HEK293 (cell line): ENCODE data around the gene DAP.

Experiments
- CTCF ChIA-PET: fragments of 350-600 bp; formaldehyde crosslinking; extraction: SDS; loops from one replicate; lab custom pipeline; 2021; ENCODE audit warnings: antibody characterized with exemption; lab: Yijun Ruan, JAX
- POLR2A ChIA-PET: fragments of 300-600 bp; formaldehyde crosslinking; extraction: SDS; loops from one replicate; lab custom pipeline; 2020; ENCODE audit warnings: antibody characterized with exemption, inconsistent platforms; lab: Yijun Ruan, JAX
- H3K27ac ChIP-seq: fragments of 200-500 bp; sonication (Bioruptor generic); 2 replicates; pipeline ENCODE4 v1.5.1; 2014; ENCODE audit warnings: low read depth, low read length, control low read depth, inconsistent platforms; ENCODE audit errors: extremely low read depth
- H3K36me3 ChIP-seq, 2 experiments: fragments of 200-500 bp in 1 of 2; sonication (Bioruptor generic) in 1 of 2; 1 replicate in 1 of 2; 2 replicates in 1 of 2; pipeline ENCODE4 v1.5.1; 2014 to 2017; ENCODE audit warnings: inconsistent platforms in 2 of 2, low read length in 2 of 2; ENCODE audit not compliant: control insufficient read depth in 2 of 2, insufficient read depth in 1 of 2
- H3K4me1 ChIP-seq: fragments of 200-500 bp; sonication (Bioruptor generic); 2 replicates; pipeline ENCODE4 v1.5.1; 2014; ENCODE audit warnings: mild to moderate bottlenecking, low read length, inconsistent platforms; ENCODE audit not compliant: control insufficient read depth, insufficient read depth
- H3K4me3 ChIP-seq: 2 replicates; pipeline ENCODE4 v1.5.1; 2011; ENCODE audit warnings: low read depth, mild to moderate bottlenecking, control low read depth, low read length, moderate library complexity
- H3K9me3 ChIP-seq: fragments of 200-500 bp; sonication (Bioruptor generic); 2 replicates; pipeline ENCODE4 v1.5.1; 2014; ENCODE audit warnings: low read depth, low read length, inconsistent platforms; ENCODE audit not compliant: control insufficient read depth, insufficient read depth
- ATF2 ChIP-seq: fragments of 450-650 bp; formaldehyde crosslinking; IDR thresholded peaks from 2 replicates; pipeline ENCODE4 v1.5.1; 2016; ENCODE audit warnings: missing biosample characterization, missing genetic modification characterization, low read depth
- GLIS1 ChIP-seq: fragments of 450-650 bp; formaldehyde crosslinking; IDR thresholded peaks from 2 replicates; pipeline ENCODE4 v1.5.1; 2016; ENCODE audit warnings: missing biosample characterization, missing genetic modification characterization
- MYNN ChIP-seq: fragments of 450-650 bp; formaldehyde crosslinking; IDR thresholded peaks from 2 replicates; pipeline ENCODE4 v1.5.1; 2016; ENCODE audit warnings: missing biosample characterization, missing genetic modification characterization, borderline replicate concordance
- OVOL3 ChIP-seq: fragments of 450-650 bp; formaldehyde crosslinking; IDR thresholded peaks from 2 replicates; pipeline ENCODE4 v1.5.1; 2016; ENCODE audit warnings: missing biosample characterization, missing genetic modification characterization
- PRDM6 ChIP-seq: fragments of 450-650 bp; formaldehyde crosslinking; IDR thresholded peaks from 2 replicates; pipeline ENCODE4 v1.5.1; 2017; ENCODE audit warnings: missing biosample characterization, missing genetic modification characterization
- SCRT1 ChIP-seq: fragments of 450-650 bp; formaldehyde crosslinking; IDR thresholded peaks from 2 replicates; pipeline ENCODE4 v1.5.1; 2016; ENCODE audit warnings: missing biosample characterization, missing genetic modification characterization, borderline replicate concordance
- YY2 ChIP-seq: fragments of 450-650 bp; formaldehyde crosslinking; IDR thresholded peaks from 2 replicates; pipeline ENCODE4 v1.5.1; 2016; ENCODE audit warnings: missing biosample characterization, missing genetic modification characterization
- ZBTB17 ChIP-seq: fragments of 450-650 bp; formaldehyde crosslinking; IDR thresholded peaks from 2 replicates; pipeline ENCODE4 v1.5.1; 2016; ENCODE audit warnings: missing biosample characterization, missing genetic modification characterization
- ZBTB44 ChIP-seq: fragments of 450-650 bp; IDR thresholded peaks from 2 replicates; pipeline ENCODE4 v1.5.1; 2018; ENCODE audit warnings: missing biosample characterization, mild to moderate bottlenecking, missing genetic modification characterization
- ZNF132 ChIP-seq: fragments of 450-650 bp; formaldehyde crosslinking; IDR thresholded peaks from 2 replicates; pipeline ENCODE4 v1.5.1; 2017; ENCODE audit warnings: missing biosample characterization, missing genetic modification characterization, borderline replicate concordance
- ZNF324 ChIP-seq: fragments of 450-650 bp; formaldehyde crosslinking; IDR thresholded peaks from 2 replicates; pipeline ENCODE4 v1.5.1; 2016; ENCODE audit warnings: missing biosample characterization, missing genetic modification characterization
- ZNF398 ChIP-seq: fragments of 450-650 bp; formaldehyde crosslinking; IDR thresholded peaks from 2 replicates; pipeline ENCODE4 v1.5.1; 2017; ENCODE audit warnings: missing biosample characterization, missing genetic modification characterization
- ZNF521 ChIP-seq: fragments of 450-650 bp; formaldehyde crosslinking; IDR thresholded peaks from 2 replicates; pipeline ENCODE4 v1.5.1; 2017; ENCODE audit warnings: missing biosample characterization, mild to moderate bottlenecking, missing genetic modification characterization
- ZNF585B ChIP-seq: fragments of 450-650 bp; formaldehyde crosslinking; IDR thresholded peaks from 2 replicates; pipeline ENCODE4 v1.5.1; 2016; ENCODE audit warnings: missing biosample characterization, missing genetic modification characterization
- ZNF596 ChIP-seq: fragments of 450-650 bp; IDR thresholded peaks from 2 replicates; pipeline ENCODE4 v1.5.0; 2018; ENCODE audit warnings: missing biosample characterization, mild to moderate bottlenecking, missing genetic modification characterization, moderate library complexity
- ZNF624 ChIP-seq: fragments of 450-650 bp; formaldehyde crosslinking; IDR thresholded peaks from 2 replicates; pipeline ENCODE4 v1.5.1; 2017; ENCODE audit warnings: missing biosample characterization, missing genetic modification characterization
- ZNF707 ChIP-seq: fragments of 450-650 bp; formaldehyde crosslinking; IDR thresholded peaks from 2 replicates; pipeline ENCODE4 v1.5.1; 2016; ENCODE audit warnings: missing biosample characterization, missing genetic modification characterization
- ZSCAN30 ChIP-seq: fragments of 450-650 bp; IDR thresholded peaks from 2 replicates; pipeline ENCODE4 v1.5.1; 2018; ENCODE audit warnings: missing biosample characterization, mild to moderate bottlenecking, missing genetic modification characterization, moderate library complexity

Gene DAP

GRCh38 chr5:10729320-10730042 lies 31.6 kb downstream of the DAP start:
- no peaks in the 10 kb centered on the region for H3K9me3 ChIP-seq
- no peak overlapping the region for H3K4me3 ChIP-seq
- CTCF ChIA-PET: interaction anchor here (0.7 kb wide), 2 partner anchors 122 to 351 kb away, joined by 3 to 4 read pairs; no protein-coding TSS in a partner anchor
- POLR2A ChIA-PET: no interaction called here
- H3K4me1 ChIP-seq: peaks cover 5% of the 10 kb centered on the region
- peaks cover 0 to 19% of the 10 kb centered on the region in 2 experiments; a peak in 1 of 3 replicates for H3K36me3 ChIP-seq
- H3K27ac ChIP-seq: no peak overlapping the region
- TF ChIP-seq SCRT1 (no peak), GLIS1 (0 out of 2 replicates have a peak, but pooled peaks have one; percentile 30)

GRCh38 chr5:10728679-10729078 lies 32.4 kb downstream of the DAP start:
- CTCF ChIA-PET: interaction anchor here (0.7 kb wide), 1 partner anchor 123 kb away, joined by 3 read pairs; no protein-coding TSS in a partner anchor
- H3K9me3 ChIP-seq: no peaks in the 10 kb centered on the region
- peak; percentile 58 for TF ChIP-seq ATF2
- TF ChIP-seq ZNF132 (tag by site-specific recombination): no peak
- TF ChIP-seq, all 188 proteins: peak for 1
- H3K27ac ChIP-seq: no peak overlapping the region
- H3K4me3 ChIP-seq: no peak overlapping the region
- POLR2A ChIA-PET: no interaction called here
- peaks cover 0 to 19% of the 10 kb centered on the region in 2 experiments; a peak in 1 of 3 replicates for H3K36me3 ChIP-seq
- no peaks in the 10 kb centered on the region for H3K4me1 ChIP-seq

GRCh38 chr5:10727861-10728260 lies 33.2 kb downstream of the DAP start:
- no peak overlapping the region for H3K27ac ChIP-seq
- H3K36me3 ChIP-seq: peaks cover 0 to 13% of the 10 kb centered on the region in 2 experiments; a peak in 1 of 3 replicates
- H3K4me1 ChIP-seq: no peaks in the 10 kb centered on the region
- ChIA-PET POLR2A (no interaction called here), CTCF (interaction anchor here (0.6 kb wide), 1 partner anchor 112 kb away, joined by 3 read pairs; no protein-coding TSS in a partner anchor)
- no peaks in the 10 kb centered on the region for H3K9me3 ChIP-seq
- TF ChIP-seq ZNF624: no peak
- no peak for TF ChIP-seq ZBTB44 (tag by site-specific recombination)
- TF ChIP-seq ZNF324 (tag by site-specific recombination): no peak
- no peak for TF ChIP-seq ZNF707 (tag by site-specific recombination)
- no peak for TF ChIP-seq ZNF398 (tag by site-specific recombination)
- TF ChIP-seq ZBTB17 (tag by site-specific recombination): no peak
- H3K4me3 ChIP-seq: no peak overlapping the region

- CTCF ChIA-PET: no interaction called here
- no peaks in the 10 kb centered on the region for H3K4me1 ChIP-seq
- no peak overlapping the region for H3K4me3 ChIP-seq
- POLR2A ChIA-PET: no interaction called here
- no peak overlapping the region for H3K27ac ChIP-seq
- H3K9me3 ChIP-seq: no peaks in the 10 kb centered on the region
- H3K36me3 ChIP-seq: peaks cover 0 to 6% of the 10 kb centered on the region in 2 experiments; a peak in 1 of 3 replicates
- TF ChIP-seq MYNN (tag by site-specific recombination) (no peak), OVOL3 (tag by site-specific recombination) (no peak), ZNF596 (no peak), ZSCAN30 (tag by site-specific recombination) (no peak), ZNF707 (tag by site-specific recombination) (no peak), YY2 (tag by site-specific recombination) (no peak), ZNF521 (no peak), ZNF585B (tag by site-specific recombination) (no peak), PRDM6 (tag by site-specific recombination) (no peak)
Measured at GRCh38 chr5:10726913-10727517, 34.0 kb downstream of the DAP start.
